ENCODE data around the gene VGLL3. TPM values are rescaled to one million over a fixed set of nuclear protein-coding genes. Genes with fewer than 3 reads are reported as not detected.

Gene VGLL3
- total and polyA plus RNA-seq, 3 donors from 2014 or later = 8.3 to 27.6 (median 14.3) TPM

GRCh38 chr3:86921971-86922680, 68.8 kb downstream of the VGLL3 start:
- H3K27me3 ChIP-seq = no peaks in the 10 kb centered on the region
- no peak overlapping the region for H3K4me3 ChIP-seq
- intact Hi-C loops (cut with DNase I; ENCODE audit: low total_unique reads) = no loop called here
- WGBS, 2 donors = 0 to 3% methylated on average over 1 of the region's 1 CpG
- TF ChIP-seq POLR2A (IDR thresholded peaks at IDR 0.05) (no peak), CTCF (IDR thresholded peaks at IDR 0.05) (no peak)
- no peaks in the 10 kb centered on the region for H3K4me1 ChIP-seq
- no peak for DNase-seq
- no peak overlapping the region for H3K27ac ChIP-seq
- H3K36me3 ChIP-seq (ENCODE audit: low read depth, missing control alignments) = no peaks in the 10 kb centered on the region
- no peaks in the 10 kb centered on the region for H3K9me3 ChIP-seq

GRCh38 chr3:86914670-86915069, 76.3 kb downstream of the VGLL3 start:
- Histone ChIP-seq H3K4me1 (no peaks in the 10 kb centered on the region), H3K9me3 (no peaks in the 10 kb centered on the region), H3K27me3 (no peaks in the 10 kb centered on the region), H3K27ac (no peak overlapping the region), H3K36me3 (ENCODE audit: low read depth, missing control alignments) (no peaks in the 10 kb centered on the region), H3K4me3 (no peak overlapping the region)
- 35 to 46% methylated on average over 3 of the region's 3 CpGs for WGBS, 2 donors
- TF ChIP-seq CTCF (IDR thresholded peaks at IDR 0.05) = no peak
- TF ChIP-seq POLR2A (IDR thresholded peaks at IDR 0.05) = no peak
- intact Hi-C loops (cut with DNase I; ENCODE audit: low total_unique reads) = no loop called here
- DNase-seq = no peak

- TF ChIP-seq POLR2A (IDR thresholded peaks at IDR 0.05) (no peak), CTCF (IDR thresholded peaks at IDR 0.05) (no peak)
- Histone ChIP-seq H3K4me1 (no peaks in the 10 kb centered on the region), H3K27ac (no peak overlapping the region), H3K4me3 (no peak overlapping the region), H3K36me3 (ENCODE audit: low read depth, missing control alignments) (no peaks in the 10 kb centered on the region), H3K27me3 (no peaks in the 10 kb centered on the region), H3K9me3 (no peaks in the 10 kb centered on the region)
- intact Hi-C loops (cut with DNase I; ENCODE audit: low total_unique reads) = no loop called here
- DNase-seq = no peak
- 80 to 92% methylated on average over 3 of the region's 3 CpGs for WGBS, 2 donors
Observed at GRCh38 chr3:86913160-86913559, 77.8 kb downstream of the VGLL3 start.

GRCh38 chr3:86895202-86895601, 95.7 kb downstream of the VGLL3 start:
- TF ChIP-seq POLR2A (IDR thresholded peaks at IDR 0.05) (no peak), CTCF (IDR thresholded peaks at IDR 0.05) (no peak)
- Histone ChIP-seq H3K9me3 (no peaks in the 10 kb centered on the region), H3K36me3 (ENCODE audit: low read depth, missing control alignments) (no peaks in the 10 kb centered on the region), H3K4me3 (no peak overlapping the region), H3K27ac (no peak overlapping the region), H3K27me3 (no peaks in the 10 kb centered on the region), H3K4me1 (no peaks in the 10 kb centered on the region)
- intact Hi-C loops (cut with DNase I; ENCODE audit: low total_unique reads) = no loop called here
- DNase-seq = no peak
- WGBS, 2 donors = 95 to 98% methylated on average over 1 of the region's 1 CpG
